ENCODE results near the gene LPCAT3.

GRCh38 chr12:6987956-6988553 is 30.2 kb downstream of the LPCAT3 start:
- TF ChIP-seq CTCF (IDR thresholded peaks at IDR 0.05) (no peak), ZFX (IDR thresholded peaks at IDR 0.05; ENCODE audit: borderline replicate concordance) (no peak)
